Endothelial cell of hepatic sinusoid (primary cell): Measurements from ENCODE around the gene CCDC51.

Experiments
- in situ Hi-C: cut with HindIII; loops from 2 replicates; pipeline ENCODE4 v1.10.0; 2017; ENCODE audit warnings: low sequenced_read_pairs

CCDC51 gene

GRCh38 chr3:48397767-48398681 lies 41.9 kb downstream of the CCDC51 start:
- in situ Hi-C loops, result loop anchor here (5.0 kb wide), 1 partner anchor 49 kb away; the partner anchor contains the start of gene ATRIP

- in situ Hi-C loops, result loop anchor here (5.0 kb wide), 1 partner anchor 52 kb away; the partner anchor contains the start of gene ATRIP
These were observed 44.2 kb downstream of the CCDC51 start for GRCh38 chr3:48395714-48396113.

GRCh38 chr3:48394391-48394790 lies 45.5 kb downstream of the CCDC51 start:
- in situ Hi-C loops, result no loop called here

- in situ Hi-C loops, result loop anchor here (10.0 kb wide), 1 partner anchor 64 kb away; no protein-coding TSS in a partner anchor
These were observed 51.0 kb downstream of the CCDC51 start for GRCh38 chr3:48388966-48389365.

- in situ Hi-C loops, result loop anchor here (10.0 kb wide), 1 partner anchor 63 kb away; no protein-coding TSS in a partner anchor
These were observed 52.3 kb downstream of the CCDC51 start for GRCh38 chr3:48387634-48388033.
